HepG2 (cell line): ENCODE results near the gene INTS2. TPM values are rescaled to one million over a fixed set of nuclear protein-coding genes. Genes with fewer than 3 reads are reported as not detected.
"Not testable (repeated sequence)": the region's sequence is repeated elsewhere in the genome, so short reads cannot be mapped to it uniquely, and the experiment has no call there.

Experiments
- ATAC-seq: fragments of 200-7000 bp; cut with Tn5 transposase; 3 replicates; pipeline ENCODE4 v1.9.1; 2020; ENCODE audit warnings: mild to moderate bottlenecking, moderate library complexity
- BruUV-seq: library from RNA; stranded (reverse); fragments of 400-500 nt; replicated peaks from 2 replicates; lab custom pipeline; 2021; lab: Mats Ljungman, UMichigan
- CTCF ChIA-PET: fragments of 300-600 bp; formaldehyde crosslinking; extraction: SDS; loops from one replicate; lab custom pipeline; 2021; ENCODE audit warnings: low total read pairs, inconsistent platforms, low intra/inter-chr PET ratio; lab: Yijun Ruan, JAX
- POLR2A ChIA-PET: fragments of 350-600 bp; sonication (Branson Sonifier 250); formaldehyde crosslinking; loops from one replicate; lab custom pipeline; 2020; ENCODE audit warnings: antibody characterized with exemption, inconsistent platforms; lab: Yijun Ruan, JAX
- DNase-seq: peaks from one replicate; pipeline ENCODE4 v3.0.0-alpha.2; 2015; ENCODE audit warnings: low spot score
- FAIRE-seq: peaks from 3 replicates; lab custom pipeline; 2011; peaks lifted over from hg19 to GRCh38; lab: Jason Lieb, UNC
- H2AFZ ChIP-seq: one replicate; pipeline ENCODE4 v1.6.1; 2011; ENCODE audit warnings: low read length, inconsistent platforms
- H3K27ac ChIP-seq: fragments of 300-600 bp; 3 replicates; pipeline ENCODE4 v1.8.0; 2011; ENCODE audit warnings: mixed run types, mild to moderate bottlenecking, mixed read lengths, low read length, inconsistent platforms; ENCODE audit not compliant: insufficient read depth; ENCODE audit errors: extremely low read length
- H3K27me3 ChIP-seq, 2 experiments: fragments of 200-600 bp in 1 of 2; 2 replicates in 1 of 2; 3 replicates in 1 of 2; pipeline versions ENCODE4 v1.6.0 to v1.8.0; 2011; ENCODE audit warnings: low read length in 2 of 2, mild to moderate bottlenecking in 2 of 2, moderate library complexity in 2 of 2, inconsistent platforms in 1 of 2; ENCODE audit not compliant: insufficient read depth in 2 of 2, control insufficient read depth in 1 of 2
- H3K36me3 ChIP-seq, 2 experiments: fragments of 200-600 bp in 1 of 2; replicated peaks in 1 of 2; 2 replicates in 1 of 2; 3 replicates in 1 of 2; pipeline versions ENCODE4 v1.5.1 to v1.8.0; 2011; ENCODE audit warnings: low read length in 2 of 2, inconsistent platforms in 1 of 2; ENCODE audit not compliant: insufficient read depth in 2 of 2, control insufficient read depth in 1 of 2
- H3K4me1 ChIP-seq: 2 replicates; pipeline ENCODE4 v1.5.1; 2012; ENCODE audit warnings: low read length, inconsistent platforms; ENCODE audit not compliant: insufficient read depth
- H3K4me2 ChIP-seq: 2 replicates; pipeline ENCODE4 v1.6.0; 2011; ENCODE audit warnings: low read depth, low read length, inconsistent platforms
- H3K4me3 ChIP-seq, 3 experiments: fragments of 200-600 bp in 1 of 3; sonication (generic), shearing (Covaris generic) in 1 of 3; replicated peaks in 1 of 3; 2 replicates each; pipeline ENCODE4 v1.5.1; 2011 to 2016; ENCODE audit warnings: low read length in 3 of 3, inconsistent platforms in 2 of 3, low read depth in 2 of 3, mild to moderate bottlenecking in 2 of 3, control low read depth in 1 of 3, mixed read lengths in 1 of 3; ENCODE audit not compliant: insufficient read depth in 1 of 3
- H3K79me2 ChIP-seq: one replicate; pipeline ENCODE4 v1.6.1; 2011; ENCODE audit warnings: low read length, inconsistent platforms; ENCODE audit not compliant: insufficient read depth
- H3K9ac ChIP-seq: 2 replicates; pipeline ENCODE4 v1.6.0; 2011; ENCODE audit warnings: mild to moderate bottlenecking, low read depth, low read length, inconsistent platforms; ENCODE audit not compliant: insufficient read depth
- H3K9me3 ChIP-seq: 2 replicates; pipeline ENCODE4 v1.5.1; 2012; ENCODE audit warnings: mild to moderate bottlenecking, low read length
- H4K20me1 ChIP-seq: 2 replicates; pipeline ENCODE4 v1.6.0; 2011; ENCODE audit warnings: inconsistent platforms, mild to moderate bottlenecking, low read length, moderate library complexity; ENCODE audit not compliant: insufficient read depth
- ARID2 ChIP-seq: sonication (generic); formaldehyde crosslinking; IDR thresholded peaks from 2 replicates; pipeline ENCODE4 v1.8.1; 2022; ENCODE audit warnings: mild to moderate bottlenecking, missing genetic modification reagents, borderline replicate concordance
- HNF1B ChIP-seq: sonication (generic); formaldehyde crosslinking; IDR thresholded peaks from 2 replicates; pipeline ENCODE4 v1.5.1; 2020; ENCODE audit warnings: mild to moderate bottlenecking, moderate library complexity, missing genetic modification reagents
- HOXA9 ChIP-seq: sonication (generic); formaldehyde crosslinking; IDR thresholded peaks from 2 replicates; pipeline ENCODE4 v1.8.1; 2022; ENCODE audit warnings: missing genetic modification reagents, mild to moderate bottlenecking, moderate library complexity, borderline replicate concordance
- NFE2L1 ChIP-seq: sonication (generic); formaldehyde crosslinking; IDR thresholded peaks from 2 replicates; pipeline ENCODE4 v1.4.0; 2020; ENCODE audit warnings: missing genetic modification reagents, mild to moderate bottlenecking, borderline replicate concordance
- PRPF4 ChIP-seq: fragments of 200-400 bp; formaldehyde crosslinking; IDR thresholded peaks from 2 replicates; pipeline ENCODE4 v1.6.1; 2016; ENCODE audit warnings: low read length, low read depth; ENCODE audit not compliant: poor library complexity, severe bottlenecking
- ZBTB37 ChIP-seq: sonication (generic); formaldehyde crosslinking; IDR thresholded peaks from 2 replicates; pipeline ENCODE4 v1.4.0; 2020; ENCODE audit warnings: mild to moderate bottlenecking, missing genetic modification reagents
- ZBTB46 ChIP-seq: sonication (generic); formaldehyde crosslinking; IDR thresholded peaks from 2 replicates; pipeline ENCODE4 v1.4.0; 2020; ENCODE audit warnings: mild to moderate bottlenecking, missing genetic modification reagents, borderline replicate concordance
- ZBTB7A ChIP-seq: sonication (generic); formaldehyde crosslinking; IDR thresholded peaks from 2 replicates; pipeline ENCODE4 v1.8.0; 2022; ENCODE audit warnings: mild to moderate bottlenecking, missing genetic modification reagents
- ZMYM3 ChIP-seq: sonication (generic); formaldehyde crosslinking; IDR thresholded peaks from 2 replicates; pipeline ENCODE4 v1.5.1; 2020; ENCODE audit warnings: mild to moderate bottlenecking, missing genetic modification reagents
- ZNF670 ChIP-seq: sonication (generic); formaldehyde crosslinking; IDR thresholded peaks from 2 replicates; pipeline ENCODE4 v1.8.0; 2022; ENCODE audit warnings: mild to moderate bottlenecking, missing genetic modification reagents, borderline replicate concordance
- ZNF839 ChIP-seq: sonication (generic); formaldehyde crosslinking; IDR thresholded peaks from 2 replicates; pipeline ENCODE4 v1.4.0; 2020; ENCODE audit warnings: missing genetic modification reagents, mild to moderate bottlenecking, borderline replicate concordance
- WGBS: methylation state at CpG from one replicate; pipeline ENCODE4 v1.1.6; 2017; ENCODE audit warnings: low lambda C conversion rate; 5-methylcytosine and 5-hydroxymethylcytosine counted together
- in situ Hi-C: cut with HindIII; loops from 2 replicates; pipeline ENCODE4 v1.10.0; 2017; ENCODE audit warnings: low pct_unique_long_range_greater_than_20kb; ENCODE audit not compliant: extremely low pct_ligation_motif_present
- intact Hi-C: fragments of 100-400 bp; cut with micrococcal nuclease; formaldehyde crosslinking; loops from one replicate; pipeline ENCODE4 v1.10.0; 2022; ENCODE audit not compliant: unreplicated experiment
- polyA plus RNA-seq, 8 experiments: library from polyadenylated mRNA; depleted of rRNA in 3 of 8; stranded (reverse) in 7 of 8; unstranded in 1 of 8; fragments of >200 nt; fragmentation: Illumina TruSeq in 4 of 8; extraction: Trizol in 4 of 8; gene quantifications; 2 replicates each; pipeline versions ENCODE4 v1.2.1 to v1.2.3, GENCODE V29; 2011 to 2016; ENCODE audit warnings: low read depth in 4 of 8, missing spikeins in 1 of 8, mixed read lengths in 1 of 8; ENCODE audit not compliant: insufficient read depth in 1 of 8
- total RNA-seq, 5 experiments: library from RNA; depleted of rRNA; stranded (reverse); fragments of >200 nt; fragmentation: Illumina TruSeq; extraction: Trizol; gene quantifications; 2 replicates each; pipeline ENCODE4 v1.2.3, GENCODE V29; 2016; ENCODE audit warnings: low read depth in 1 of 5

The INTS2 gene
- total and polyA plus RNA-seq, 2 of the 13 experiments (the other 11 are each of a cell fraction or from before 2014, with no cell fraction given): 20.5 to 30.2 TPM

GRCh38 chr17:61826198-61826597, 101.6 kb downstream of the INTS2 start:
- H3K4me3 ChIP-seq, CTCF ChIA-PET, H3K9ac ChIP-seq, H3K9me3 ChIP-seq, intact Hi-C loops, H3K36me3 ChIP-seq, H3K79me2 ChIP-seq, H3K27me3 ChIP-seq, H3K4me1 ChIP-seq, H4K20me1 ChIP-seq, BruUV-seq, H3K27ac ChIP-seq, DNase-seq, POLR2A ChIA-PET, ATAC-seq, H3K4me2 ChIP-seq, H2AFZ ChIP-seq, FAIRE-seq: not testable (repeated sequence)
- 94% methylated on average over 2 of the region's 2 CpGs for WGBS
- in situ Hi-C loops: loop anchor here (25.0 kb wide), 1 partner anchor 814 kb away; no protein-coding TSS in a partner anchor

GRCh38 chr17:61825448-61826137, 102.2 kb downstream of the INTS2 start:
- ChIA-PET POLR2A (no interaction called here), CTCF (no interaction called here)
- no TSS peak for BruUV-seq
- DNase-seq (no peak), ATAC-seq (no peak), FAIRE-seq (no peak)
- WGBS: 99% methylated on average over 2 of the region's 2 CpGs
- H3K4me3 ChIP-seq: no peak overlapping the region
- H2AFZ ChIP-seq: no peak overlapping the region
- H3K9me3 ChIP-seq: no peaks in the 10 kb centered on the region
- no peak overlapping the region for H3K9ac ChIP-seq
- intact Hi-C loops (no loop called here), in situ Hi-C loops (loop anchor here (25.0 kb wide), 1 partner anchor 813 kb away; no protein-coding TSS in a partner anchor)
- H3K4me2 ChIP-seq: no peak overlapping the region
- no peaks in the 10 kb centered on the region for H4K20me1 ChIP-seq
- peaks cover 4 to 8% of the 10 kb centered on the region in 2 experiments; a peak in 4 of 5 replicates for H3K36me3 ChIP-seq
- H3K27ac ChIP-seq: no peak overlapping the region
- no peak for TF ChIP-seq ZBTB7A
- TF ChIP-seq HNF1B: no peak
- no peak for TF ChIP-seq ZNF670 (CRISPR knock-in tag)
- no peak for TF ChIP-seq ARID2 (CRISPR knock-in tag)
- no peak for TF ChIP-seq NFE2L1
- TF ChIP-seq ZMYM3 (CRISPR knock-in tag): no peak
- no peak for TF ChIP-seq PRPF4
- TF ChIP-seq ZNF839 (CRISPR knock-in tag): no peak
- TF ChIP-seq HOXA9 (CRISPR knock-in tag): no peak
- no peak for TF ChIP-seq ZBTB37
- TF ChIP-seq ZBTB46 (CRISPR knock-in tag): no peak
- no peaks in the 10 kb centered on the region for H3K27me3 ChIP-seq
- no peaks in the 10 kb centered on the region for H3K79me2 ChIP-seq
- no peaks in the 10 kb centered on the region for H3K4me1 ChIP-seq
